Measurements from ENCODE around the gene GTF3C5. TPM values are rescaled to one million over a fixed set of nuclear protein-coding genes. Genes with fewer than 3 reads are reported as not detected.

The GTF3C5 gene
- total and polyA plus RNA-seq, 9 of the 15 experiments (the other 6 are each of a cell fraction or from before 2014, with no cell fraction given), result 3.8 to 118 (median 83.7) TPM

DNA sequence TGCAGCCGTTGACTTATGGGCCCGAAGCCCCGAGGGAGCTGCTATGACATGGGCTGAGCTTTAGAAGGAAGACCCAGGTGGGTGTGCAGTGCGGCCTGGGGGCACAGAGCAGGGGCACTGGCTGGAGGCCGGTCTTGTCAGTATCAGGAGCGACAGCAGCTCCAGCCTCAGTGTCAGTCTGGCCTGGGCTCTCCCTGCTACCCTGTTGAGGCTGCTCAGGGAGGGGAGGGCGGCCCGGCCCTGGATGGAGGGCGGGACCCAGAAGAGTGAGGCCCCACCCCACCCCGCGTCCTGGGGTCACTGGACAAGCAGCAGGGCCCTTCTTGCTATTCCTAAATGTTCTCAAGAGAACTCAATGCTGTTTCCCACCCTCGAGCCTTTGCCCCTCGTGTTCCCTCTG is 34.3 kb upstream of the GTF3C5 start:
- no peak overlapping the region for H3K4me3 ChIP-seq
- 26% methylated on average over 10 of the region's 13 CpGs for whole genome bisulfite sequencing (ENCODE audit: insufficient coverage, low coverage, missing lambda C conversion rate)
- H3K36me3 ChIP-seq (ENCODE audit: control insufficient read depth, insufficient read depth, low read length), result peaks cover 30% of the 10 kb centered on the region
- ChIA-PET CTCF (ENCODE audit: low intra/inter-chr PET ratio) (no interaction called here), POLR2A (interaction anchor here (0.6 to 0.7 kb wide), 2 partner anchors 8 to 32 kb away, joined by 3 read pairs; no protein-coding TSS in a partner anchor)
- H4K20me1 ChIP-seq (replicated peaks; ENCODE audit: control insufficient read depth, insufficient read depth, low read length), result no peaks in the 10 kb centered on the region
- in situ Hi-C loops (cut with MboI), result no loop called here
- peak overlapping the region in 1 of 2 experiments; percentile 63; a peak in 1 of 4 replicates for H3K9ac ChIP-seq (ENCODE audit: insufficient read depth in 1 of 2, low read depth in 2 of 2, low read length in 2 of 2)
- intact Hi-C loops (cut with micrococcal nuclease), result no loop called here
- no peaks in the 10 kb centered on the region for H3K27me3 ChIP-seq (ENCODE audit: control insufficient read depth in 2 of 2, insufficient read depth in 2 of 2, low read length in 2 of 2)
- no peaks in the 10 kb centered on the region for H3K9me3 ChIP-seq (replicated peaks; ENCODE audit: control insufficient read depth, insufficient read depth, low read depth, low read length)
- no peak for FAIRE-seq
- peak overlapping the region; percentile 9; the same call in 1 of the 2 replicates for H2AFZ ChIP-seq (ENCODE audit: low read depth, low read length)
- peak; percentile 59 to 82 (median 68) for DNase-seq (ENCODE audit: extremely low read depth in 1 of 4, low spot score in 3 of 4)
- BruUV-seq (replicated peaks), result no TSS peak
- no peak overlapping the region; the same call in 1 of the 2 replicates for H3K4me2 ChIP-seq (ENCODE audit: insufficient read depth, low read length)
- peaks cover 9% of the 10 kb centered on the region for H3K9me1 ChIP-seq (ENCODE audit: control insufficient read depth, insufficient read depth, low read length)
- H3K4me1 ChIP-seq (replicated peaks in 1 of 2; ENCODE audit: control insufficient read depth in 2 of 2, insufficient read depth in 2 of 2, low read length in 2 of 2), result peaks cover 67 to 71% of the 10 kb centered on the region in 2 experiments
- peak; percentile 77 for ATAC-seq
- H3K27ac ChIP-seq (ENCODE audit: extremely low read depth, low read depth, low read length), result peak overlapping the region; percentile 2; the same call in 2 of the 3 replicates
- no peaks in the 10 kb centered on the region; the same call in 2 of the 3 replicates for H3K79me2 ChIP-seq (ENCODE audit: control insufficient read depth, insufficient read depth, low read length)
- TF ChIP-seq ZNF766 (CRISPR knock-in tag; conservative IDR thresholded peaks at IDR 0.05) (no peak), FOXM1 (IDR thresholded peaks at IDR 0.05; ENCODE audit: low read depth) (no peak), FOXM1 (CRISPR knock-in tag; IDR thresholded peaks at IDR 0.05; ENCODE audit: low read depth) (no peak), PTBP1 (IDR thresholded peaks at IDR 0.05; ENCODE audit: low read depth, low read length) (no peak), NCOA2 (IDR thresholded peaks at IDR 0.05; ENCODE audit: partially characterized antibody in 2 of 2) (no peak), FOSL1 (tag; conservative IDR thresholded peaks at IDR 0.05) (no peak), ZNF311 (CRISPR knock-in tag; IDR thresholded peaks at IDR 0.05) (no peak), ZNF217 (CRISPR knock-in tag; IDR thresholded peaks at IDR 0.05) (no peak), ARHGAP35 (IDR thresholded peaks at IDR 0.05; ENCODE audit: partially characterized antibody) (no peak), TBP (optimal IDR thresholded peaks at IDR 0.05; ENCODE audit: low read depth, low read length) (no peak), ZNF57 (CRISPR knock-in tag; IDR thresholded peaks at IDR 0.05) (no peak), SIN3A (IDR thresholded peaks at IDR 0.05; ENCODE audit: borderline replicate concordance in 2 of 2, control insufficient read depth in 1 of 2, low read depth in 2 of 2, low read length in 2 of 2) (no peak)
- TF ChIP-seq, protein P1, sequence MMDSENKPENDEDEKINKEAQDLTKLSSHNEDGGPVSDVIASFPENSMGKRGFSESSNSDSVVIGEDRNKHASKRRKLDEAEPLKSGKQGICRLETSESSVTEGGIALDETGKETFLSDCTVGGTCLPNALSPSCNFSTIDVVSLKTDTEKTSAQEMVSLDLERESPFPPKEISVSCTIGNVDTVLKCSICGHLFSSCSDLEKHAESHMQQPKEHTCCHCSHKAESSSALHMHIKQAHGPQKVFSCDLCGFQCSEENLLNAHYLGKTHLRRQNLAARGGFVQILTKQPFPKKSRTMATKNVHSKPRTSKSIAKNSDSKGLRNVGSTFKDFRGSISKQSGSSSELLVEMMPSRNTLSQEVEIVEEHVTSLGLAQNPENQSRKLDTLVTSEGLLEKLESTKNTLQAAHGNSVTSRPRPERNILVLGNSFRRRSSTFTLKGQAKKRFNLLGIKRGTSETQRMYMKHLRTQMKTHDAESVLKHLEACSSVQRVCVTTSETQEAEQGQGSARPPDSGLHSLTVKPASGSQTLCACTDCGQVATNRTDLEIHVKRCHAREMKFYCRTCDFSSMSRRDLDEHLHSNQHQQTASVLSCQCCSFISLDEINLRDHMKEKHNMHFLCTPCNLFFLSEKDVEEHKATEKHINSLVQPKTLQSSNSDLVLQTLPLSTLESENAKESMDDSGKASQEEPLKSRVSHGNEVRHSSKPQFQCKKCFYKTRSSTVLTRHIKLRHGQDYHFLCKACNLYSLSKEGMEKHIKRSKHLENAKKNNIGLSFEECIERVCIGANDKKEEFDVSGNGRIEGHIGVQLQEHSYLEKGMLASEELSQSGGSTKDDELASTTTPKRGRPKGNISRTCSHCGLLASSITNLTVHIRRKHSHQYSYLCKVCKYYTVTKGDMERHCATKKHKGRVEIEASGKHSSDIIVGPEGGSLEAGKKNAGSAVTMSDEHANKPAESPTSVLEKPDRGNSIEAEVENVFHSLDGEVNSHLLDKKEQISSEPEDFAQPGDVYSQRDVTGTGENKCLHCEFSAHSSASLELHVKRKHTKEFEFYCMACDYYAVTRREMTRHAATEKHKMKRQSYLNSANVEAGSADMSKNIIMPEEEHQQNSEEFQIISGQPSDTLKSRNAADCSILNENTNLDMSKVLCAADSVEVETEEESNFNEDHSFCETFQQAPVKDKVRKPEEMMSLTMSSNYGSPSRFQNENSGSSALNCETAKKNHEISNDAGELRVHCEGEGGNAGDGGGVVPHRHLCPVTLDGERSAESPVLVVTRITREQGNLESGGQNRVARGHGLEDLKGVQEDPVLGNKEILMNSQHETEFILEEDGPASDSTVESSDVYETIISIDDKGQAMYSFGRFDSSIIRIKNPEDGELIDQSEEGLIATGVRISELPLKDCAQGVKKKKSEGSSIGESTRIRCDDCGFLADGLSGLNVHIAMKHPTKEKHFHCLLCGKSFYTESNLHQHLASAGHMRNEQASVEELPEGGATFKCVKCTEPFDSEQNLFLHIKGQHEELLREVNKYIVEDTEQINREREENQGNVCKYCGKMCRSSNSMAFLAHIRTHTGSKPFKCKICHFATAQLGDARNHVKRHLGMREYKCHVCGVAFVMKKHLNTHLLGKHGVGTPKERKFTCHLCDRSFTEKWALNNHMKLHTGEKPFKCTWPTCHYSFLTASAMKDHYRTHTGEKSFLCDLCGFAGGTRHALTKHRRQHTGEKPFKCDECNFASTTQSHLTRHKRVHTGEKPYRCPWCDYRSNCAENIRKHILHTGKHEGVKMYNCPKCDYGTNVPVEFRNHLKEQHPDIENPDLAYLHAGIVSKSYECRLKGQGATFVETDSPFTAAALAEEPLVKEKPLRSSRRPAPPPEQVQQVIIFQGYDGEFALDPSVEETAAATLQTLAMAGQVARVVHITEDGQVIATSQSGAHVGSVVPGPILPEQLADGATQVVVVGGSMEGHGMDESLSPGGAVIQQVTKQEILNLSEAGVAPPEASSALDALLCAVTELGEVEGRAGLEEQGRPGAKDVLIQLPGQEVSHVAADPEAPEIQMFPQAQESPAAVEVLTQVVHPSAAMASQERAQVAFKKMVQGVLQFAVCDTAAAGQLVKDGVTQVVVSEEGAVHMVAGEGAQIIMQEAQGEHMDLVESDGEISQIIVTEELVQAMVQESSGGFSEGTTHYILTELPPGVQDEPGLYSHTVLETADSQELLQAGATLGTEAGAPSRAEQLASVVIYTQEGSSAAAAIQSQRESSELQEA (IDR thresholded peaks at IDR 0.05; ENCODE audit: low read depth), result no peak
- TF ChIP-seq, protein P2, sequence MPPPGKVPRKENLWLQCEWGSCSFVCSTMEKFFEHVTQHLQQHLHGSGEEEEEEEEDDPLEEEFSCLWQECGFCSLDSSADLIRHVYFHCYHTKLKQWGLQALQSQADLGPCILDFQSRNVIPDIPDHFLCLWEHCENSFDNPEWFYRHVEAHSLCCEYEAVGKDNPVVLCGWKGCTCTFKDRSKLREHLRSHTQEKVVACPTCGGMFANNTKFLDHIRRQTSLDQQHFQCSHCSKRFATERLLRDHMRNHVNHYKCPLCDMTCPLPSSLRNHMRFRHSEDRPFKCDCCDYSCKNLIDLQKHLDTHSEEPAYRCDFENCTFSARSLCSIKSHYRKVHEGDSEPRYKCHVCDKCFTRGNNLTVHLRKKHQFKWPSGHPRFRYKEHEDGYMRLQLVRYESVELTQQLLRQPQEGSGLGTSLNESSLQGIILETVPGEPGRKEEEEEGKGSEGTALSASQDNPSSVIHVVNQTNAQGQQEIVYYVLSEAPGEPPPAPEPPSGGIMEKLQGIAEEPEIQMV (tag; conservative IDR thresholded peaks at IDR 0.05; ENCODE audit: low read depth), result no peak
